GM19395 (cell line): ENCODE results near the gene PPIB.
"Not testable (repeated sequence)": the region's sequence is repeated elsewhere in the genome, so short reads cannot be mapped to it uniquely, and the experiment has no call there.

ENCODE experiments used
- ATAC-seq: cut with Tn5 transposase; IDR thresholded peaks from one replicate; pipeline ENCODE4 v1.9.1; 2021; ENCODE audit warnings: mild to moderate bottlenecking, moderate library complexity; ENCODE audit not compliant: unreplicated experiment

Gene PPIB

DNA sequence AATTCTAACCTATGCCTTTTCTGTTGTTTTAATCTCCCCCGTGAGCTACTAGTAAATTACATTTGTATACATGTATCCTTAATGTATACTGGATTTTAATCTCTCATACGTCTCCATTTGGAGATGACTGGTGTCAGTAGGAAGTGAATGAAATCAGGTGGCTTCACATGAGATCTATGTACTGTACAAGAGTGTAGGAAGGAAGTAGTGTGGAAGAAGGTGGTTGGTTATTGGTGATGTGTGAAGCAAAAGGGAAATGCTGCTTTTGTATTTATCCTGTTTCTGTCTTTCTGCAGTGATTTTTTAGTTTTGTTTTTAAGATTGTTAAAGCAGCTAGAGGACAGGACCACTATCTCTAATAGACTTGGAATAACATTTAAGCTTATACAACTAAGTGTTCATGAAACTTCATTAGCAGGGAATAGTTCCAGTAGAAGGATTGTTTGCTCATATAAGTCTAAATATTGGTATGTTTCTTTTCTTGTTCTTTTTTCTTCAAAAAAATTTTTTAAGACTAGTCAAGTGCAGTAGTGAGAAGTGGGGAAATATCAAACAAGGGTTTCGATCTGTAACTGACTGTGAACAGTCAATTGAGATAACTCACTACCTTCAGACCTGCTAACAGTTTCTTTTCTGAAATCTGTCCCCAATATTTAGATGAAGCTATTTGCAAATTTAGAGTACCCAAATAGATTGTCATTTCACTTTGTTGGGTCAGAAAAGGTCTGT lies 51.7 kb downstream of the PPIB start:
- no peak for ATAC-seq

- ATAC-seq, result not testable (repeated sequence)
Measured at GRCh38 chr15:64110108-64110701, 52.6 kb downstream of the PPIB start.

DNA sequence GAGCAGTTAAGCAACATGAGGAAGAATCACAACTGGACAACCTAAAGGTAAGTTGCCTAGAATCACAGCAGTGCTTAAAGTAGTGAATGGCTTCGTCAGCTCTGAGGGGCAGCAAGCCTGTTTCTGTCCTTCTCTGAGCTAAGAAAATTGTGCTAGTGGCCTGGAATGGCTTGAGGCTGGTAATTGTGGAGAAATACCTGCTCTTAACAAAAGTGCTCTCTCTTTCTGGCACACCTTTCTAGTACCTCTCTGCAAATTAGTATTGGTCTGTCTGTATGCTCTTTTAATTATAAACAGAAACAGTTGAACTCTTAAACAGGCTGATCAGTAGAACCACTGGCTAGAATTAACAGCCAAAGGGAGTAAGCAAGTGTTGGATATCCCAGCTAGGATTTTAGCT lies 55.5 kb downstream of the PPIB start:
- no peak for ATAC-seq
